K562 (cell line): ENCODE data around the gene ZSWIM4. TPM values are rescaled to one million over a fixed set of nuclear protein-coding genes. Genes with fewer than 3 reads are reported as not detected.
A peak's percentile ranks its signal among the peaks of the same experiment; 100 is the strongest.

Experiments
- ATAC-seq: fragments of 200-7000 bp; cut with Tn5 transposase; 3 replicates; pipeline ENCODE4 v1.9.1; 2020; ENCODE audit warnings: moderate library complexity
- BruUV-seq: library from RNA; stranded (reverse); fragments of 400-500 nt; replicated peaks from 2 replicates; lab custom pipeline; 2021; lab: Mats Ljungman, UMichigan
- CTCF ChIA-PET: fragments of 300-600 bp; formaldehyde crosslinking; extraction: SDS; loops from one replicate; lab custom pipeline; 2021; ENCODE audit warnings: low intra/inter-chr PET ratio; lab: Yijun Ruan, JAX
- POLR2A ChIA-PET: fragments of 300-600, 350-650 bp; sonication (Branson Sonifier 250); formaldehyde crosslinking; extraction: SDS; loops from one replicate; lab custom pipeline; 2021; ENCODE audit warnings: antibody characterized with exemption, inconsistent platforms; lab: Yijun Ruan, JAX
- DNase-seq, 4 experiments: peaks; one replicate each; pipeline versions ENCODE4 v3.0.0 to v3.0.0-alpha.2; 2011 to 2018; ENCODE audit warnings: low spot score in 3 of 4, mixed read lengths in 3 of 4; ENCODE audit errors: extremely low read depth in 1 of 4
- FAIRE-seq: peaks from 2 replicates; lab custom pipeline; 2011; peaks lifted over from hg19 to GRCh38; lab: Jason Lieb, UNC
- H2AFZ ChIP-seq: 2 replicates; pipeline ENCODE4 v1.6.0; 2011; ENCODE audit warnings: low read depth, low read length, control low read depth, inconsistent platforms
- H3K27ac ChIP-seq: fragments of 200-600 bp; 3 replicates; pipeline ENCODE4 v1.8.0; 2011; ENCODE audit warnings: low read depth, mild to moderate bottlenecking, control low read depth, inconsistent platforms, low read length, moderate library complexity, mixed read lengths; ENCODE audit errors: extremely low read depth
- H3K27me3 ChIP-seq, 2 experiments: fragments of 300-600 bp in 1 of 2; 2 replicates in 1 of 2; 3 replicates in 1 of 2; pipeline versions ENCODE4 v1.6.0 to v1.8.0; 2011; ENCODE audit warnings: inconsistent platforms in 2 of 2, low read length in 2 of 2, mild to moderate bottlenecking in 1 of 2, mixed read lengths in 1 of 2, moderate library complexity in 1 of 2; ENCODE audit not compliant: control insufficient read depth in 2 of 2, insufficient read depth in 2 of 2
- H3K36me3 ChIP-seq: fragments of 300-600 bp; 3 replicates; pipeline ENCODE4 v1.8.0; 2011; ENCODE audit warnings: mild to moderate bottlenecking, low read length, inconsistent platforms; ENCODE audit not compliant: control insufficient read depth, insufficient read depth
- H3K4me1 ChIP-seq, 2 experiments: fragments of 200-600 bp in 1 of 2; replicated peaks in 1 of 2; 2 replicates in 1 of 2; 3 replicates in 1 of 2; pipeline versions ENCODE4 v1.5.1 to v1.8.0; 2011; ENCODE audit warnings: inconsistent platforms in 2 of 2, low read length in 2 of 2, mild to moderate bottlenecking in 1 of 2, mixed read lengths in 1 of 2, moderate library complexity in 1 of 2; ENCODE audit not compliant: control insufficient read depth in 2 of 2, insufficient read depth in 2 of 2
- H3K4me2 ChIP-seq: 2 replicates; pipeline ENCODE4 v1.6.1; 2011; ENCODE audit warnings: low read length, control low read depth, inconsistent platforms, mixed read lengths; ENCODE audit not compliant: insufficient read depth
- H3K4me3 ChIP-seq: fragments of 200-600 bp; sonication (generic), shearing (Covaris generic); 2 replicates; pipeline ENCODE4 v1.5.1; 2016; ENCODE audit warnings: control low read depth, inconsistent platforms
- H3K79me2 ChIP-seq: fragments of 200-600 bp; 3 replicates; pipeline ENCODE4 v1.8.0; 2011; ENCODE audit warnings: low read length, inconsistent platforms; ENCODE audit not compliant: control insufficient read depth, insufficient read depth
- H3K9ac ChIP-seq, 2 experiments: 2 replicates each; pipeline versions ENCODE4 v1.6.0 to v1.6.1; 2011; ENCODE audit warnings: low read depth in 2 of 2, low read length in 2 of 2, control low read depth in 1 of 2, inconsistent platforms in 1 of 2, mild to moderate bottlenecking in 1 of 2, mixed read lengths in 1 of 2; ENCODE audit not compliant: insufficient read depth in 1 of 2
- H3K9me1 ChIP-seq: one replicate; pipeline ENCODE4 v1.6.0; 2011; ENCODE audit warnings: inconsistent platforms, mild to moderate bottlenecking, low read length, moderate library complexity; ENCODE audit not compliant: control insufficient read depth, insufficient read depth
- H3K9me3 ChIP-seq: replicated peaks from 2 replicates; pipeline ENCODE4 v1.5.1; 2011; ENCODE audit warnings: low read depth, low read length, inconsistent platforms; ENCODE audit not compliant: control insufficient read depth, insufficient read depth
- H4K20me1 ChIP-seq: replicated peaks from 2 replicates; pipeline ENCODE4 v1.6.1; 2011; ENCODE audit warnings: low read length, inconsistent platforms, mixed read lengths; ENCODE audit not compliant: control insufficient read depth, insufficient read depth
- CREB1 ChIP-seq, 2 experiments: sonication (generic) in 1 of 2; formaldehyde crosslinking in 1 of 2; IDR thresholded peaks; 2 replicates each; pipeline versions ENCODE4 v1.6.1 to v1.8.0; 2012 to 2022; ENCODE audit warnings: inconsistent platforms in 1 of 2, mild to moderate bottlenecking in 1 of 2, missing genetic modification reagents in 1 of 2, moderate library complexity in 1 of 2
- CSDE1 ChIP-seq, 2 experiments: fragments of 450-650 bp; IDR thresholded peaks; 2 replicates each; pipeline ENCODE4 v1.6.1; 2016; ENCODE audit warnings: mild to moderate bottlenecking in 1 of 2
- ESRRA ChIP-seq: fragments of 450-650 bp; IDR thresholded peaks from 2 replicates; pipeline ENCODE4 v1.6.1; 2014; ENCODE audit warnings: low read depth, mild to moderate bottlenecking, moderate library complexity, borderline replicate concordance
- FOXK2 ChIP-seq, 2 experiments: fragments of 450-650 bp; IDR thresholded peaks in 1 of 2; conservative IDR thresholded peaks in 1 of 2; 2 replicates each; pipeline ENCODE4 v1.6.1; 2016; ENCODE audit warnings: low read depth in 2 of 2, mild to moderate bottlenecking in 1 of 2
- KLF1 ChIP-seq: fragments of 450-650 bp; IDR thresholded peaks from 2 replicates; pipeline ENCODE4 v1.6.1; 2016; ENCODE audit warnings: missing genetic modification characterization, missing compliant biosample characterization
- MAZ ChIP-seq, 2 experiments: fragments of 450-650 bp in 1 of 2; sonication (generic) in 1 of 2; formaldehyde crosslinking; IDR thresholded peaks in 1 of 2; conservative IDR thresholded peaks in 1 of 2; 2 replicates each; pipeline versions ENCODE4 v1.4.0 to v1.5.0; 2020; ENCODE audit warnings: mild to moderate bottlenecking in 1 of 2, missing genetic modification reagents in 1 of 2
- MEF2A ChIP-seq: IDR thresholded peaks from 2 replicates; pipeline ENCODE4 v1.6.1; 2011; ENCODE audit warnings: low read depth, mild to moderate bottlenecking, low read length, moderate library complexity; ENCODE audit not compliant: control insufficient read depth
- MYC ChIP-seq, 2 experiments: fragments of 250-450 bp in 1 of 2; sonication (Bioruptor Pico) in 1 of 2; IDR thresholded peaks; 2 replicates each; pipeline versions ENCODE4 v1.5.1 to v1.6.1; 2012 to 2021; ENCODE audit warnings: low read depth in 2 of 2, borderline replicate concordance in 1 of 2, improper control_type of control experiment in 1 of 2, low read length in 1 of 2, mild to moderate bottlenecking in 1 of 2, moderate library complexity in 1 of 2
- NR4A1 ChIP-seq, 2 experiments: fragments of 250-450 bp in 1 of 2; fragments of 450-650 bp in 1 of 2; sonication (Bioruptor Pico) in 1 of 2; IDR thresholded peaks; 2 replicates each; pipeline versions ENCODE4 v1.4.0 to v1.6.1; 2016 to 2020; ENCODE audit warnings: mild to moderate bottlenecking in 2 of 2, missing compliant biosample characterization in 1 of 2, missing genetic modification characterization in 1 of 2, moderate library complexity in 1 of 2
- PCBP1 ChIP-seq: fragments of 200-400 bp; formaldehyde crosslinking; IDR thresholded peaks from 2 replicates; pipeline ENCODE4 v1.6.1; 2018; ENCODE audit warnings: mild to moderate bottlenecking, low read depth, low read length; ENCODE audit not compliant: poor library complexity, severe bottlenecking
- RBFOX2 ChIP-seq: fragments of 200-400 bp; formaldehyde crosslinking; IDR thresholded peaks from 2 replicates; pipeline ENCODE4 v1.6.1; 2017; ENCODE audit warnings: low read depth, mild to moderate bottlenecking, low read length, moderate library complexity
- SOX6 ChIP-seq: fragments of 450-650 bp; IDR thresholded peaks from 2 replicates; pipeline ENCODE4 v1.6.1; 2014; ENCODE audit warnings: mild to moderate bottlenecking
- TCF7L2 ChIP-seq: fragments of 150-350 bp; IDR thresholded peaks from 2 replicates; pipeline ENCODE4 v1.6.1; 2016; ENCODE audit warnings: low read depth, mild to moderate bottlenecking, low read length, moderate library complexity
- U2AF1 ChIP-seq: fragments of 200-400 bp; formaldehyde crosslinking; optimal IDR thresholded peaks from 2 replicates; pipeline ENCODE3; 2017; ENCODE audit warnings: mild to moderate bottlenecking, low read depth, low read length, moderate library complexity
- ZNF133 ChIP-seq: fragments of 250-450 bp; sonication (Bioruptor Pico); IDR thresholded peaks from 2 replicates; pipeline ENCODE4 v1.4.0; 2020; ENCODE audit warnings: mild to moderate bottlenecking
- ZSCAN29 ChIP-seq: fragments of 450-650 bp; IDR thresholded peaks from 2 replicates; pipeline ENCODE4 v1.6.1; 2017
- WGBS: fragments of 100-300 bp; shearing (Covaris generic); methylation state at CpG from one replicate; pipeline ENCODE4 v1.1.6; 2016; ENCODE audit warnings: low coverage, mixed read lengths; ENCODE audit not compliant: insufficient coverage; ENCODE audit errors: missing lambda C conversion rate; 5-methylcytosine and 5-hydroxymethylcytosine counted together
- in situ Hi-C: fragments of 300-500 bp; cut with MboI; formaldehyde crosslinking; loops from 4 replicates; pipeline ENCODE4 v1.15.0; 2018; ENCODE audit warnings: inconsistent platforms, mixed read lengths
- intact Hi-C: fragments of 100-400 bp; cut with micrococcal nuclease; formaldehyde crosslinking; loops from 2 replicates; pipeline ENCODE4 v1.14.2; 2022
- polyA plus RNA-seq, 8 experiments: library from polyadenylated mRNA; depleted of rRNA in 4 of 8; stranded (reverse) in 5 of 8; unstranded in 3 of 8; fragments of >200 nt; fragmentation: Nextera tagmentation in 2 of 8; fragmentation: Illumina TruSeq in 1 of 8; extraction: Ambion mirVana in 2 of 8; extraction: Trizol in 1 of 8; gene quantifications; 2 replicates each; pipeline versions ENCODE4 v1.2.1 to v1.2.3, GENCODE V29; 2011 to 2014; ENCODE audit warnings: inconsistent platforms in 1 of 8, missing spikeins in 1 of 8
- total RNA-seq, 7 experiments: library from RNA; depleted of rRNA in 6 of 7; stranded (reverse); fragments of >200 nt in 6 of 7; fragmentation: Illumina TruSeq in 2 of 7; extraction: Trizol in 2 of 7; gene quantifications; 2 replicates each; pipeline versions ENCODE4 v1.2.1 to v1.2.3, GENCODE V29; 2011 to 2021; ENCODE audit warnings: low replicate concordance in 1 of 7
- TF ChIP-seq, protein P1 (sequence below), 2 experiments: fragments of 450-650 bp; conservative IDR thresholded peaks; 2 replicates each; pipeline ENCODE4 v1.6.1; 2017; ENCODE audit warnings: mild to moderate bottlenecking in 2 of 2, moderate library complexity in 2 of 2

ZSWIM4 gene
- total and polyA plus RNA-seq, 9 of the 15 experiments (the other 6 are each of a cell fraction or from before 2014, with no cell fraction given), result 0.25 to 3.7 (median 0.79) TPM; not detected in 2

GRCh38 chr19:13861392-13861713, 66.1 kb downstream of the ZSWIM4 start (continued):
- TF ChIP-seq CREB1 (IDR thresholded peaks at IDR 0.05), result no peak
- no peak for TF ChIP-seq CREB1 (CRISPR knock-in tag; IDR thresholded peaks at IDR 0.05)
- no peak for TF ChIP-seq PCBP1
- no peak for TF ChIP-seq NR4A1 (CRISPR knock-in tag; IDR thresholded peaks at IDR 0.05)
- TF ChIP-seq NR4A1 (tag; IDR thresholded peaks at IDR 0.05), result 0 out of 2 replicates have a peak, but pooled peaks have one; percentile 18

GRCh38 chr19:13861714-13862531, 66.7 kb downstream of the ZSWIM4 start:
- Histone ChIP-seq H3K9me3 (no peaks in the 10 kb centered on the region), H3K9ac (peak overlapping the region; percentile 70 to 90), H4K20me1 (peaks cover 5% of the 10 kb centered on the region; the same call in 1 of the 2 replicates), H3K27ac (peak overlapping the region; percentile 63), H2AFZ (peak overlapping the region; percentile 83), H3K4me2 (peak overlapping the region; percentile 73), H3K27me3 (peaks cover 11 to 19% of the 10 kb centered on the region in 2 experiments; a peak in 4 of 5 replicates), H3K9me1 (no peaks in the 10 kb centered on the region), H3K36me3 (no peaks in the 10 kb centered on the region), H3K4me3 (peak overlapping the region; percentile 33), H3K4me1 (peaks cover 6 to 26% of the 10 kb centered on the region in 2 experiments; a peak in 3 of 5 replicates), H3K79me2 (no peaks in the 10 kb centered on the region)
- 3% methylated on average over 16 of the region's 27 CpGs for WGBS
- ChIA-PET POLR2A (interaction anchor here (0.6 to 1.2 kb wide), 9 partner anchors 15 to 275 kb away, joined by 3 to 7 read pairs (median 3); partner anchors contain the start of genes ASF1B and ZSWIM4), CTCF (interaction anchor here (0.7 to 1.9 kb wide), 4 partner anchors 75 to 1588 kb away, joined by 3 to 25 read pairs (median 7); partner anchors contain the start of gene WIZ)
- intact Hi-C loops, result loop anchor here (1.0 to 5.0 kb wide), 3 partner anchors 35 to 265 kb away; no protein-coding TSS in a partner anchor
- peak; percentile 96 for ATAC-seq
- in situ Hi-C loops, result loop anchor here (5.0 kb wide), 2 partner anchors 75 to 255 kb away; no protein-coding TSS in a partner anchor
- no TSS peak for BruUV-seq
- peak; percentile 90 to 94 (median 92) for DNase-seq
- FAIRE-seq, result peak; percentile 96
- peak; percentile 9 for TF ChIP-seq SOX6
- TF ChIP-seq TCF7L2, result no peak
- TF ChIP-seq ZSCAN29, result no peak
- peak in 1 of 2 experiments; percentile 14; a peak in 2 of 4 replicates for TF ChIP-seq FOXK2 (conservative IDR thresholded peaks at IDR 0.05 in 1 of 2, IDR thresholded peaks at IDR 0.05 in 1 of 2; ENCODE audit: low read depth in 2 of 2)
- peak; percentile 89 to 90 for TF ChIP-seq MAZ (CRISPR knock-in tag; conservative IDR thresholded peaks at IDR 0.05 in 1 of 2, IDR thresholded peaks at IDR 0.05 in 1 of 2)
- TF ChIP-seq RBFOX2, result peak; percentile 70
- TF ChIP-seq ESRRA, result peak; percentile 46
- TF ChIP-seq MEF2A, result no peak
- TF ChIP-seq KLF1 (tag), result 0 out of 2 replicates have a peak, but pooled peaks have one; percentile 32
- no peak for TF ChIP-seq CSDE1 (IDR thresholded peaks at IDR 0.05)
- no peak for TF ChIP-seq ZNF133 (CRISPR knock-in tag)
- TF ChIP-seq U2AF1, result no peak
- TF ChIP-seq, protein P1, sequence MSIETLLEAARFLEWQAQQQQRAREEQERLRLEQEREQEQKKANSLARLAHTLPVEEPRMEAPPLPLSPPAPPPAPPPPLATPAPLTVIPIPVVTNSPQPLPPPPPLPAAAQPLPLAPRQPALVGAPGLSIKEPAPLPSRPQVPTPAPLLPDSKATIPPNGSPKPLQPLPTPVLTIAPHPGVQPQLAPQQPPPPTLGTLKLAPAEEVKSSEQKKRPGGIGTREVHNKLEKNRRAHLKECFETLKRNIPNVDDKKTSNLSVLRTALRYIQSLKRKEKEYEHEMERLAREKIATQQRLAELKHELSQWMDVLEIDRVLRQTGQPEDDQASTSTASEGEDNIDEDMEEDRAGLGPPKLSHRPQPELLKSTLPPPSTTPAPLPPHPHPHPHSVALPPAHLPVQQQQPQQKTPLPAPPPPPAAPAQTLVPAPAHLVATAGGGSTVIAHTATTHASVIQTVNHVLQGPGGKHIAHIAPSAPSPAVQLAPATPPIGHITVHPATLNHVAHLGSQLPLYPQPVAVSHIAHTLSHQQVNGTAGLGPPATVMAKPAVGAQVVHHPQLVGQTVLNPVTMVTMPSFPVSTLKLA (conservative IDR thresholded peaks at IDR 0.05), result peak in 1 of 2 experiments; percentile 65; a peak in 2 of 4 replicates
- peak; percentile 55; the same call in 1 of the 2 replicates for TF ChIP-seq MYC (IDR thresholded peaks at IDR 0.05; ENCODE audit: low read depth, low read length)
- TF ChIP-seq MYC (CRISPR knock-in tag; IDR thresholded peaks at IDR 0.05; ENCODE audit: borderline replicate concordance, low read depth), result no peak
